Measurements from ENCODE around the gene DNER. TPM values are rescaled to one million over a fixed set of nuclear protein-coding genes. Genes with fewer than 3 reads are reported as not detected.

Gene DNER
- total RNA-seq, 4 donors from 2014 or later, result 8.9 to 29.4 (median 19.5) TPM

DNA sequence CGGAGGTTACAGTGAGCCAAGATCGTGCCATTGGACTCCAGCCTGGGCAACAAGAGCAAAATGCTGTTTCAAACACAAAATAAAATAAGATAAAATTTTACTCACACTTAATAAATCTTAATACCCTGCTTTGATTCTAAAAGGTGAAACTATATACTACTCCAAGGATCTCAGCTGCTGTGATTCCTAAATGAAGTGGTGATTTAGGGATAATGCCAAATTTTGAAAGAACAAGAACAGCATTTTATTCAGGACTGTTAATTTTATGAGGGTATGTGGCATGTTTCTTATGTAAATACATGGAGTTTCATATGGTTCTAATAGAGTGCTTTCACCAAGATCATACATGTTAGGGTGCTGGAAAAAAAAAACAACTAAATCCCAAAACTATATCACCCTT, 243.6 kb downstream of the DNER start:
- no peak for DNase-seq (ENCODE audit: low spot score in 2 of 2)
- Histone ChIP-seq H3K4me1 (no peaks in the 10 kb centered on the region), H3K36me3 (no peaks in the 10 kb centered on the region)

DNA sequence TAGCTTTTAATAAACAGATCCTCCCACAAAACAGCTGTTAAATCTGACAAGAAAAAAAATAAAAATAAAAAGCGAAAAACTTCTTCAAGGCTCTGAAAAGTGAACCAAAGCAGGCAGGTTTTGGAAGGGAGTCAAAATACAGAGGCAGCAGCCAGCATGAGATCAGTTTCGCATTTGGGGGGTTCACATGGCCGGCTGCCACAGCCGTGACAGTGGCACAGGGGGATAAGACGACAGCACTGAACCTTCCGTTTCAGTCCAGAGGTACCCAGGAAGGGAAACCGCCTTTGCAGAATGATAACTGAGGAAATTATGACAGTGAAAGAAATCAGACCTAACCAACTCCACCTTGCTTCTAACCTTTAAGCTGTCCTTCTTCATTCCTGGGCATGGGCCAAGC, 246.6 kb downstream of the DNER start:
- no peaks in the 10 kb centered on the region for H3K36me3 ChIP-seq
- no peak overlapping the region for H3K27ac ChIP-seq
- no peak for TF ChIP-seq POLR2A (IDR thresholded peaks at IDR 0.05)
- DNase-seq (ENCODE audit: low spot score in 2 of 2), result no peak
- WGBS, result 64% methylated on average over 7 of the region's 7 CpGs
- no peaks in the 10 kb centered on the region for H3K27me3 ChIP-seq
- H3K9me3 ChIP-seq, result no peaks in the 10 kb centered on the region
- H3K4me3 ChIP-seq, result no peak overlapping the region
- peaks cover 6% of the 10 kb centered on the region for H3K4me1 ChIP-seq

More for the DNA sequence above, 243.6 kb downstream of the DNER start:
- H3K9me3 ChIP-seq, result no peaks in the 10 kb centered on the region
- H3K27ac ChIP-seq, result no peak overlapping the region
- no peak overlapping the region for H3K4me3 ChIP-seq
- TF ChIP-seq POLR2AphosphoS5 (IDR thresholded peaks at IDR 0.05) (no peak), POLR2A (IDR thresholded peaks at IDR 0.05) (no peak), EP300 (IDR thresholded peaks at IDR 0.05) (no peak)
- TF ChIP-seq, protein P1, sequence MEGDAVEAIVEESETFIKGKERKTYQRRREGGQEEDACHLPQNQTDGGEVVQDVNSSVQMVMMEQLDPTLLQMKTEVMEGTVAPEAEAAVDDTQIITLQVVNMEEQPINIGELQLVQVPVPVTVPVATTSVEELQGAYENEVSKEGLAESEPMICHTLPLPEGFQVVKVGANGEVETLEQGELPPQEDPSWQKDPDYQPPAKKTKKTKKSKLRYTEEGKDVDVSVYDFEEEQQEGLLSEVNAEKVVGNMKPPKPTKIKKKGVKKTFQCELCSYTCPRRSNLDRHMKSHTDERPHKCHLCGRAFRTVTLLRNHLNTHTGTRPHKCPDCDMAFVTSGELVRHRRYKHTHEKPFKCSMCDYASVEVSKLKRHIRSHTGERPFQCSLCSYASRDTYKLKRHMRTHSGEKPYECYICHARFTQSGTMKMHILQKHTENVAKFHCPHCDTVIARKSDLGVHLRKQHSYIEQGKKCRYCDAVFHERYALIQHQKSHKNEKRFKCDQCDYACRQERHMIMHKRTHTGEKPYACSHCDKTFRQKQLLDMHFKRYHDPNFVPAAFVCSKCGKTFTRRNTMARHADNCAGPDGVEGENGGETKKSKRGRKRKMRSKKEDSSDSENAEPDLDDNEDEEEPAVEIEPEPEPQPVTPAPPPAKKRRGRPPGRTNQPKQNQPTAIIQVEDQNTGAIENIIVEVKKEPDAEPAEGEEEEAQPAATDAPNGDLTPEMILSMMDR (IDR thresholded peaks at IDR 0.05), result no peak
- 95% methylated on average over 2 of the region's 2 CpGs for WGBS
- H3K27me3 ChIP-seq, result no peaks in the 10 kb centered on the region

DNA sequence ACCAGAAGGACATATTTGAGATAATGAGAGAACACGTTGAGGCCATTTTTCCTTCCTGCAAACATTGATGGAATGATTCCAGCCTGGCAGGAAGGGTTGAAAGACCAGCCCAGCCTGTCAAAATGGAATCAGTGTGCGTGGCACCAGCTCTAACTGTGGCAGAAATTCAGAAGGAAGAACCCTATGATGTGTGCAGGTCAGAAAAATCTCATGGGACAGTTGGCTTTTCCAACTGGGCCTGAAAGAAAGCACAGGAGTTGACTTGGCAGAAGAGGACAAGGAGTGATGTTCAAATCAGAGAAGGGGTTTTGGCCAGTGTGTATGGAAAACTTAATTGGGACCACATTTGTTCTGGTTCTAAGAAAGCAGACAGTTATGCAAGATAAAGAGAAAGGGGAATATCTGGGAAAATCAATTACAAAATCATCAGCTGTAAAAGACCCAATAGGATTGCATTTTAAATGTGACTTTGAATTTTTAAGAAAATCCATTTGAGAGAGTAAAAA, 250.5 kb downstream of the DNER start:
- peak overlapping the region; percentile 63 for H3K27ac ChIP-seq
- WGBS, result 23% methylated on average over 2 of the region's 2 CpGs
- no peak for DNase-seq (ENCODE audit: low spot score in 2 of 2)
- no peak overlapping the region for H3K4me3 ChIP-seq
- H3K36me3 ChIP-seq, result no peaks in the 10 kb centered on the region
- H3K4me1 ChIP-seq, result peaks cover 6% of the 10 kb centered on the region
- no peaks in the 10 kb centered on the region for H3K27me3 ChIP-seq
- H3K9me3 ChIP-seq, result no peaks in the 10 kb centered on the region
- TF ChIP-seq POLR2A (IDR thresholded peaks at IDR 0.05), result no peak
- TF ChIP-seq POLR2AphosphoS5 (IDR thresholded peaks at IDR 0.05), result peak in 1 of 3 donors; percentile 29

DNA sequence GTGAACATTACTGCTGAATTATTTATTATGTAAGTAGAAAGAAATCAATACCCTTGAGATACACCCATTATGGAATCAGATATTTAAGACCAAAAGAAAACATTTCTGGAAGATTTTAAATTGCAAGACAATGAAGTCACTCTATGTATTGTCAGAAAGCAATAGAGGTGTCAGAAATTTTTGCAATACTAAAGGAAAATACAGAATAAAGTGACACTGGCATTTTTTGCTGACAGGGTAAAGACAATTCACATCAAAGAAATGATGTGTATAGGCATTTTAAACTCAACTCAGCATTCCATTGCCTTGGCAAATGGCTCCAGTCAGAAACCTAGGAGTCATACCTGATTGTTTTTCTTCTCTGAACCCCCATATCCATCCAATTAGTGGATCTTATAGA, 252.2 kb downstream of the DNER start:
- H3K27me3 ChIP-seq, result no peaks in the 10 kb centered on the region
- no peak overlapping the region for H3K4me3 ChIP-seq
- H3K36me3 ChIP-seq, result no peaks in the 10 kb centered on the region
- H3K27ac ChIP-seq, result no peak overlapping the region
- peaks cover 6% of the 10 kb centered on the region for H3K4me1 ChIP-seq
- TF ChIP-seq POLR2AphosphoS5 (IDR thresholded peaks at IDR 0.05) (no peak), POLR2A (IDR thresholded peaks at IDR 0.05) (no peak), EP300 (IDR thresholded peaks at IDR 0.05) (no peak)
- TF ChIP-seq, protein P1 (IDR thresholded peaks at IDR 0.05), result no peak
- DNase-seq (ENCODE audit: low spot score in 2 of 2), result no peak
- no peaks in the 10 kb centered on the region for H3K9me3 ChIP-seq

DNA sequence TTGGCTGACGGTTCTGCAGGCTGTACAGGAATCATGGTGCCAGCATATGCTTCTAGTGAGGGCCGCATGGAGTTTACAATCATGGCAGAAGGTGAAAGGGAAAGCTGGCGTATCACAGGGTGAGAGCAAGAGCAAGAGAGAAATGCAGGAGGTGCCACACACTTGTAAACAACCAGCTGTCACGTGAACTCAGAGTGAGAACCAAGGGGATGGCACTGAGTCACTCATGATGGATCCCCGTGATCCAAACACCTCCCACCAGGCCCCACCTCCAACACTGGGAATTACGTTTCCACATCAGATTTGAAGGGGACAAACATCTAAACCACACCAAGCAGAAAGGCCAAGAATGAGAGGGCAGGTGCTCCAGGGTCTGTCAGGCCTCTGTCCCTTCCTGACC, 258.3 kb downstream of the DNER start:
- Histone ChIP-seq H3K36me3 (no peaks in the 10 kb centered on the region), H3K4me3 (no peak overlapping the region), H3K27ac (no peak overlapping the region), H3K4me1 (no peaks in the 10 kb centered on the region), H3K9me3 (no peaks in the 10 kb centered on the region), H3K27me3 (no peaks in the 10 kb centered on the region)
- no peak for TF ChIP-seq EP300 (IDR thresholded peaks at IDR 0.05)
- TF ChIP-seq, protein P1 (IDR thresholded peaks at IDR 0.05), result no peak
- no peak for TF ChIP-seq POLR2A (IDR thresholded peaks at IDR 0.05)
- TF ChIP-seq POLR2AphosphoS5 (IDR thresholded peaks at IDR 0.05), result no peak
- no peak for DNase-seq (ENCODE audit: low spot score in 2 of 2)
- 97% methylated on average over 6 of the region's 6 CpGs for WGBS

DNA sequence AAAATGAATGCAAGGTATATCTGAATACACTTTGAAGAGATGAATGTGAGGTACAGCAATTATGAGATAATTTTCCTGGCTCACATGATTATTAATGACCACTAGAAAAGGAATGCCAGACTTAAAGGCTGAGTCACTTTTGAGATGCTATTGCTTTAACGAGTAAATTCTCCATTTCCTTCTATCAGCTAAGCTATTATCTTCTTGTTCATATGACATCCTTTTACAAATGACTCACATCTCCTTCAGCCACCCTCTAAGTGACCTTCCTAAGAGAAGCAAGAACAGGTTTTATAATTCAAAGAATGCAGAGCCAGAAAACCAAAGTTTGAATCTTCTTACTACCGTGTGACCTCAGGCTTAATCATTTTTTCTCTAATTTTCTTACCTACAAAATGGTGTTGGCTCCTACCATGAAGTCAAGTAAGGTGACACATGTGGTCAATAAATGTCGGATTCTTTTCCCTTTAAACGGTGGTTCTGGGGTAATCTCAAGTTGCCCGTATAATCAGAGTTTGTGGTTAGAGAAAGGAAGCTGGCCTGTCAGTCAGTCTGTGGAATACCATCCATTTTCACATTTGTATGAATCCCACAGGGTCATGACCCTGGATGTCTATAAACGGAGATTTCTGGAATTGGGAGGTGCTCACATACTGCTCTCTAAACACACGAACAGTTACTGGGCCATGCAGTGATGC, 259.3 kb downstream of the DNER start:
- Histone ChIP-seq H3K4me3 (no peak overlapping the region), H3K36me3 (no peaks in the 10 kb centered on the region), H3K4me1 (no peaks in the 10 kb centered on the region), H3K27me3 (no peaks in the 10 kb centered on the region), H3K9me3 (no peaks in the 10 kb centered on the region), H3K27ac (no peak overlapping the region)
- 70% methylated on average over 7 of the region's 7 CpGs for WGBS
- DNase-seq (ENCODE audit: low spot score in 2 of 2), result no peak
- TF ChIP-seq, protein P1 (IDR thresholded peaks at IDR 0.05), result no peak
- no peak for TF ChIP-seq EP300 (IDR thresholded peaks at IDR 0.05)
- TF ChIP-seq POLR2A (IDR thresholded peaks at IDR 0.05), result no peak
- TF ChIP-seq POLR2AphosphoS5 (IDR thresholded peaks at IDR 0.05), result no peak
